Left renal cortex interstitium (tissue), 4 donors: ENCODE measurements around the gene NCOA4. TPM values are rescaled to one million over a fixed set of nuclear protein-coding genes. Genes with fewer than 3 reads are reported as not detected.
"Not testable (repeated sequence)": the region's sequence is repeated elsewhere in the genome, so short reads cannot be mapped to it uniquely, and the experiment has no call there.

Source experiments
- DNase-seq, 4 donors: peaks; one replicate each; pipeline ENCODE4 v3.0.0-alpha.2; 2013; ENCODE audit warnings: low read depth in 4 of 4, low spot score in 2 of 4, missing footprints in 1 of 4
- polyA plus RNA-seq, 4 donors: library from polyadenylated mRNA; unstranded; fragments of 120-200 nt; gene quantifications; one replicate each; pipeline ENCODE4 v1.2.1, GENCODE V29; 2013; ENCODE audit not compliant: insufficient read length in 4 of 4

Gene NCOA4
- polyA plus RNA-seq, 4 donors, result 178 to 241 (median 201) TPM

DNA sequence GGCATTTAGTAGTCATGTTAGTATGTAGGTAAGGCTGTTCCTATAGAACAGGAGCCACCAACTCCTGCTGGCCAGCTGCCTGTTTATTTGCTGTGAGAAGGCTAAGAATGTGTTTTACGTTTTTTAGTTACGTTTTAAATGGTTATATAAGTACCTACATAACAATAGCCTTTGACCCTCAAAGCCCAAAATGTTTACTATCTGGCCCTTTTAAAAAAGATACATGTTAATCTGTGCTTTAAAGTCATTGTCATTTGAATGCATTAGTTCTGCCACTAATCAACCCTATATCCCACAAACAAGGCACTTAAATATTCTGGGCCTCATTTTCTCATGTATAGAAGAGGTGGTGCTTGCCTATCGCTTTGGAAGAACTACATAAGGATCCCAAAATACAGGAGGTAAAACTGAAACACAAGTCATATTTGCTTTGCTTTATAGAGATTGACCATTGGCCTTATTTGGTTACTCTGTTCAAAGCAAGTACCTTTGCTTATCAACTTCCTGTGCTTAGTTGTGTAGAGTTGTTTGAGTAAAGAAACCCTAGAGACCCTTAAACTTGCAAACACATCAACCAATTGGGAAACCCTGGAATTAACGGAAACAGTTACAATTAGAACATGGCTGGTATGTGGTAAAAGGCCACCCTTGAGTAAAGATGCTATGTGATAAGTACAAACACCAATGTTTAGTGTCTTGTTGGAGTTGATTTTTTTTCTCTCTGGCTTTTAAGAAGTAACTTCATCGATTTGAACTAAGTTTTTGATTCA is 32.2 kb downstream of the NCOA4 start:
- DNase-seq, result no peak

DNA sequence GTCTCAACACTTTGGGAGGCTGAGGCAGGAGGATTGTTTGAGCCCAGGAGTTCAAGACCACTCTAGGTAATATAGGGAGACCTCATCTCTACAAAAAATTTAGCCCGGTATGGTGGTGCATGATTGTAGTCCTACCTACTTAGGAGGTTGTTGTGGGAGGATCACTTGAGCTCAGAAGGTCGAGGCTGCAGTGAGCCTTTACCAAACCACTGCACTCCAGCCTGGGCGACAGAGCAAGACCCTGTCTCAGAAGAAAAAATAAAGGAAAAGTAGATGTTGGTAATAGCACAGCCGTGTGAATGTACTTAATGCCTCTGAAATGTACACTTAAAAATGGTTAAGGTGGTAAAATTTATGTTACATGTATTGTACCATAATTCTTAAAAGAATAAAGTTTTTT is 32.9 kb downstream of the NCOA4 start:
- DNase-seq, result no peak

DNA sequence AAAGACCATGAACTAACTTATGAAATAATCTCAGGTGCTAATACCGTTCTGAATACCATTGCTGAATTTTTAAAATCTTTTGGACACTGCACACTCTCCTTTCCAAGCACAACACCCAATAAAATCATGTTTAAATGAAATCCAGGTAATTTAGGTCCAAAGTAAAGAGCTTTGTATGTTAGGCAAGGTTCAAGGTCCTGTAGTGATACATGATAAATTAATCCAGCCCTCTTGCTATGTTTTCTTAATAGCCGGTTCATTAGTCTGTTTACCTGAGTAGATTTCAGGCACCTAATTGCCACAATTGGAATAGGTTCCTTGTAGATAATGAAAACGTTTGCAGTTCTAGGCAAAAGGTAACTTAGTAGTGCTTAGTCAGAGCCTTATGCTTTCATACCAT is 44.8 kb downstream of the NCOA4 start:
- not testable (repeated sequence) for DNase-seq

DNA sequence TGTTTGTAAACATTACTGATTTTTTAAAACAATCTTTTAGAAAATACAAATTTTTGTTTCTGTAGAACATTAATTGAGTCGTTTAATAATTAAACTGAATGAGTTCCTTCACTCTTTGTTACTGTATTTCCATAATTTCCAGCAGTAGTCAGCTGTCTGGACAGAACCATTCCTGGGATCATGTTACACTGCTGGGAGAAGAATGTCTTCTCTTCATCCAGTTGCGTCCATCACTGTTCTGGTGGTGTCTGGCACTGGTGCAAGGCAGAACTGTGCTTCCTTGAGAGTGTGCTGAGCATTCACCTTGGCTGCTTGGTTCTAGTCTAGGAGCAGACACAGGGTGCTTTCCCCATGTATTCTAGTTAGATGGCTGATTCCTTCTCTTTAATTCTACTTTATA is 46.0 kb downstream of the NCOA4 start:
- not testable (repeated sequence) for DNase-seq

DNA sequence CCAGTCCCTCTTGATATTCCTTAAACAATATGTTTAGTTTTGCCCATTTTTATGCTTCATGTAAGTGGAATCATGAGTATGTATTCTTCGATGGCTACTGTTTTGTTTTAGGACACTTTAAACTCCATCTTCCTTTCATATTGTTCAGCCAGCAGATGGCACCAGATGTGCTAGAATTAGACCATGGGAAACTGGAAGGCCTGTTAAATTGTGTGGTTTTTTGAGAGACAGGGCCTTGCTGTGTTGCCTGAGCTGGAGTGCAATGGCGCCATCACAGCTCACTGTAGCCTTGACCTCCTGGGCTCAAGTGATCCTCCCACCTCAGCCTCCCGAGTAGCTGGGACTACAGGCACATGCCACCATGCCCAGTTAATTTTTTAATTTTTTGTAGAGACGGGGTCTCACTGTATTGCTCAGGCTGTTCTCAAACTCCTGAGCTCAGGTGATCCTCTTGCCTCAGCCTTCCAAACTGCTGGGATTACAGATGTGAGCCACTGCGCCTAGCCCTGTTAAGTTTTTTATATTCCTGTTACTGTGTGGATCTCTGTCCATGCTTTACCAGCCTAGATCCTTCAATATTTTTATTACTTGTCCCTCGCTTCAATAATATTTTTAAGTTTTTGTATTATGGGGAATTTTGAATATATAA is 46.8 kb downstream of the NCOA4 start:
- DNase-seq, result not testable (repeated sequence)

DNA sequence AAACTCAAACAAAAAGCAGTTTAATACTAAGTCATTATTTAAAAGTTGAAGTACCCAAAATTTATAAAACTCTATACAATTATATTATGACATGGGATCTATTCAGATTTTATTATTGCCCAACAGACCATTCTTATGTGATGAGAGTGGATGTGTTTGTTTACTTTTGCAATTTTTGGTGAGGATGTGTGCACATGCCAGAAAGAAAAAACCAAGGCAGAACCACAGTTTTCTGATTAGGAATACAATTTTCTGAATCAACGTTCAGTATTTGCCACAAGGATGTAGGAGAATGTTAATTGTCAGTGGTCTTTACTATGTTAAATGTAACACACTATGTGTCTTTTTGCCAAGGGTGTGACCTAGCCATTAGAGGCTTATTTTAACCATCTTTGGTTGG is 49.1 kb downstream of the NCOA4 start:
- DNase-seq, result not testable (repeated sequence)

DNA sequence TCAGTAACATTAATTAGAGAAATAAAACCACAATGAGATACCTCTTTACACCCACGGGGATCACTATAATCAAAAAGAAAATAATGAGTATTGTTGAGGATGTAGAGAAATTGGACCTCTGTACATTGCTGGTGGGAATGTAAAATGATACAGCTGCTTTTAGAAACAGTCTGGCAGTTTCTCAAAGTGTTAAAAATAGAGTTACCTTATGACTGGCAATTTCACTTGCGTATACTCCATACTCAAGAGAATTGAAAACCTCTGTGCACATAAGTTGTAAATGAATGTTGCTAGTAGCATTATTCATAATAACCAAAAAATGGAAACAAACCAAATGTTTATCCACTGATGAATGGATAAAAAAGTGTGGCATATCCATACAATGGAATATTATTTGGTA is 51.9 kb downstream of the NCOA4 start:
- DNase-seq, result not testable (repeated sequence)

DNA sequence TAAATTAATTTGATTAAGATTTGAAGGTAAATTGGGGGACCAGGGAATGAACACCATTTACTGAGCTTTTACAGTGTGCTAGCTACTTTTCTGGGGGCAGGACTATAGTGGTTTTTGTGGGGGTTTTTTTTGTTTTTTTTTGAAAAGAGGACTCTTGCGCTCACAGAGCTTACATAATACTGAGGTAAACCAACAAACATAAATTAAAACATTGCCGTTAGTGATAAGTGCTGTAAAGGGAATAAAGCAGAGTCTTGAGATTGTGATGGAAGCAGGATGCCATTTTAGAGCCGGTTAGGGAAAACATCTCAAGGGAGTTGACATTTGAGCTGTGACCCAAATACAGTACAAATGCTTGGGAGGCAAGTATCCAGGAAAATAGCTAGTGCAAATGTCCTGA is 56.4 kb downstream of the NCOA4 start:
- not testable (repeated sequence) for DNase-seq

DNA sequence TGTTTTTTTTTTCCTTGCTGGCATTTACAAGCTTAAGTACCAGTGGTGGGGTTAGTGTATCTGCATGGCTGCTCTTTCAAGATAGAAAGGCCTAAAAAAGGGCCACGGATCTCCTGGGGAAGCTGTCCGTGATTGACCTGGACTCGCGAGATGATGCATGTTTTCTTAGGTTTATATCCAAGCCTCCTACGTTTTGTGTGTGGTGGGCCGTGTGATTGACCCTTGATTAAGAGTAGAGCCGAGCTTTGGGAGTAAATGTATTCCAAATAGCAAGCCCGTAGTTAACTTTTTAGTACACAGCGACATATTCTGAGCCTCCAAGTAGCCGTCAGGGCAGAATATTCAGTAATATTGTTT is 57.6 kb downstream of the NCOA4 start:
- DNase-seq, result not testable (repeated sequence)

DNA sequence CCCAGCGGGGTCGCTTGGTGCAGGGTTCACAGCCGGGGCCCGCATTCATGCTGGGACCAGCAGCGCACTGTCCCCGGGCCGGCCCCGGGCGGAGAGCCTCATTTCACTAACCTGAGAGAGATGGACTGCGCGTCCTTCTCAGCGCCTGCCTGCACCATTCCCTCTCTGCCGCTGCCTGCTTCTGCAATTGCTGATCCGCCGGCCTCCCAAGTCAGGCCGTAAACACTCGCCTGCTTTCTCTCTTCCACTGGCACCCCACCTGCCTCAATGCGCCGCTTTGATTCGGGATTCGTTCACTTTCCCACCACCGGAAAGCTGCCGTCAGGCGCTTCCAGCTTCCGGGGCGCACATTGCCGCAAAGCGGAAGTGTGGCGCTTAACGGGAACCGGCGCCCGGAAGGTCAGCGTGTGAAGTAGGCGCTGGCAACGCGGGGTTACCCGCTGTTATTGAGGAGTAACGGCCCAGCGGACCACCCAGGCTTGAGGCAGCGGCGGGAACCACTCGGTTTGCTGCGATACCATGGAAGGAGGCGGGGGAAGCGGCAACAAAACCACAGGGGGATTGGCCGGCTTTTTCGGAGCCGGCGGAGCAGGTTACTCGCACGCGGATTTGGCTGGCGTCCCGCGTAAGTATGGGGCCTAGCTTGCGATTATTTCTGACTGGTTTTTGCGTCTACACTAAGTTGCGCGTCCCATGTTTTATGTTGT is 58.2 kb downstream of the NCOA4 start, which contains the start of gene TIMM23:
TIMM23 (plus strand) TSS at position 384 of the 707 bp plus-strand sequence; CDS start at position 520, 136 bp downstream.
- DNase-seq, result peak in 3 of 4 donors; percentile 53 to 75 (median 57)

DNA sequence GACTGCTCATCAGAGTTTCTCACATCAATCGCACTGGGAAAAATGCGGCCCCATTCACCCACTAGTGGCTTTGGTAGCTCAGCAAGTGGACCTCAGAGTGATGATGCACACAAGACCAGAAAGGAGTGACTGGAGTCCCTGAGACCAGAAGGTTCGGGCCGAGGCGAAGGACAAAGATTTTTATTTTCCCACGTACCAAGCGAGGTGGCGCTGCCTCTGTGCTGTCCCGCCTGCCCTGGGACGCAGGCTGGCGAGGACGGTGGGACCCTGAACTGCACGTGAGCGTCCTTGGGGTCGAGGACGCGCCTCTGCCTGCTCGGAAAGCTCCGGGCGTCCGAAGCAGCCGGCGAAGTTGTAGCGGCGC is 58.7 kb downstream of the NCOA4 start:
- DNase-seq, result peak in 1 of 4 donors; percentile 2

DNA sequence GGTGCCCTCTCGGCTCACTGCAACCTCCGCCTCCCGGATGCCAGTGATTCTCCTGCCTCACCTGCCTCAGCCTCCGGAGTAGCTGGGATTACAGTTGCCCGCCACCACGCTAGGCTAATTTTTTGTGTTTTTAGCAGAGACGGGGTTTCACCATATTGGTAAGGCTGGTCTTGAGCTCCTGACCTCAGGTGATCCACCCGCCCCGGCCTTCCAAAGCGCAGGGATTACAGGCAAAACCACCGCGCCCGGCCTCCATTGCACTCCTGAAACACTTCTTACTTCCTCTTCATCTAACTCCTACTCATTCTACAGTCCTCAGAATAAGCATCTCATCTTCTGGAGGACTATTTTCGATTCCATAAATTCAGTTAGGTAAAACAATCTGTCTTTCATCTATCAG is 59.4 kb downstream of the NCOA4 start:
- DNase-seq, result not testable (repeated sequence)

DNA sequence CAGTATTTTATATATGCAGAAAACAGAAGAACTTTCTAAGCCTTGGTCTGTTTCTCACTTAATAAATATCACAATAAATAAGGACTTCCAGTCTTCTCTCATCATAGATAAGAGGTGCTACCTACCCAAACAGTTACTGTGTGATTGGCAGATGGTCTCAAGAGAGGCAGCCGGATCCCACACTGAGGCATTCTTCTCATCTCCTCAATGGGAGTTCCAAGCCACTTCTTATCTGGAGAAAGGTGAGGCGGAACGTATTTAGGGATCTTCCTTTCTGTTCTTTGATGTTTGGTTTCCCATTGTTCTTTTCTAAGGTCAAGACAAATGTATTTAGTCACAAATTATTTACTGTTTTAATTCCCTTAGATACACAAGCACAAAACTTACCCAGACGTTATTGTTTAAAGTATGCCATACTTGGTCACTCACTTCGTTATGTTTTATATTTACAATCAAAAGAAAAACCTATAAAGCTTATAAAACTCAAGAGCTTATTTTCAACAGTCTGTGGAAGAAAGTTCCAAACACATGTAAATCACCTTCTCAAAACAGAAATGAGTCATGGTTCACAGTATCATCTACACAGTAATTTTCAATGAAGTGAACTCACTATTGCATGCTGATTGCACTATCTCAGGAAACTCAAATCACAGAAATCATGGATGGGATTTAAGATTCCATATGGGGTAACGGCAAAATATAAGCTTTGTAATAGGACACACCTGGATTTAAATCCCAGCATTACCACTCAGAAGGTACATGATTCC is 67.6 kb downstream of the NCOA4 start:
- DNase-seq, result not testable (repeated sequence)

DNA sequence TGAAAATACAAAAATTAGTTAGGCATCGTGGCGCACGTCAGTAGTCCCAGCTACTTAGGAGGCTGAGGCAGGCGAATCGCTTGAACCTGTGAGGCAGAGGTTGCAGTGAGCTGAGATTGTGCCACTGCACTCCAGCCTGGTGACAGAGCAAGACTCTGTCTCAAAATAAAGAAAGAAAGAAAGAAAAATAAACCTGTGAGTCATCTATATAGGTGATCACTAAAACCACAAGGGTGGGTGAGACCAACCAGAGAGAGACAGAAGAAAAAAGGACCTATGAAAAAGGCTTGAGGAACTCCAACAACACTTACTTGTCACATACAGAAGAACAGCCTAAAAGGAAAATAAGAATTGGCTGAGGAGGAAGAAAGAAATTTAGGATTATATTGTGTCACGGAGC is 72.5 kb downstream of the NCOA4 start:
- DNase-seq, result not testable (repeated sequence)

DNA sequence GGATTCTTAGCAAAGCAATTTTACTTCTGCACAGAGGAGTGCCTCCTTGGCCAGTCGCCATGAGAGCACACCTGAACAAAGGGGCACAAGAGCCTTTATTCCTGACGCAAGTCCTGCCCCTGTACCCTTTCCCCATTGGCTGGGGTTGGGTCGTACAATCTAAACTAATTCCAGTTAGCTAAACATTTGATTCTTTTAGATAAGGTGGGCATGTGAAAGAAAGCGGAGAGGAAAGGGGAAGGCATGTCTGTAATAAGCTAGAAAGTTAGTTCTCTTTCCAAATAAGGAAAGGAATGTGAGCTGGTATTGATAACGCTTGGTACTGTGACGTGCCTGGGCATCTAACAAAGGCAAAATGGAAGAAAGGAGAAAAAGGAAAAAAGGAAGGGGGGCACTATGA is 73.8 kb downstream of the NCOA4 start:
- not testable (repeated sequence) for DNase-seq

Other genes with a start within 250 kb of the NCOA4 start
- 10 to 100 TPM; 16.6 to 67.8 (median 38.4) TPM for gene AGAP4, start 183.1 kb downstream of the NCOA4 start, polyA plus RNA-seq
- 10 to 100 TPM; 58.0 to 70.1 (median 63.8) TPM for gene TIMM23, start 58.1 kb downstream of the NCOA4 start, polyA plus RNA-seq
- not detected for gene MSMB, start 15.6 kb upstream of the NCOA4 start, polyA plus RNA-seq